Loucy (cell line): Measurements from ENCODE around the gene NKAIN2.
"Not testable (repeated sequence)": the region's sequence is repeated elsewhere in the genome, so short reads cannot be mapped to it uniquely, and the experiment has no call there.

ENCODE experiments used
- H2AFZ ChIP-seq: fragments of 200-600 bp; sonication (generic); 2 replicates; pipeline ENCODE4 v1.6.0; 2016; ENCODE audit warnings: antibody characterized with exemption, mild to moderate bottlenecking, low read length, moderate library complexity
- H3F3A ChIP-seq: fragments of 200-600 bp; 2 replicates; pipeline ENCODE4 v1.6.0; 2016; ENCODE audit warnings: antibody characterized with exemption, low read depth, mild to moderate bottlenecking
- H3K27me3 ChIP-seq: fragments of 200-600 bp; sonication (generic); 2 replicates; pipeline ENCODE4 v1.6.1; 2014; ENCODE audit warnings: low read length, mild to moderate bottlenecking; ENCODE audit not compliant: insufficient read depth, poor library complexity, severe bottlenecking
- H3K36me3 ChIP-seq: fragments of 200-600 bp; sonication (generic); 2 replicates; pipeline ENCODE4 v1.6.1; 2016; ENCODE audit warnings: low read length; ENCODE audit not compliant: insufficient read depth
- H3K4me1 ChIP-seq: fragments of 200-600 bp; sonication (generic); 2 replicates; pipeline ENCODE4 v1.5.1; 2014; ENCODE audit warnings: low read length, mild to moderate bottlenecking; ENCODE audit not compliant: insufficient read depth, poor library complexity, severe bottlenecking
- H3K4me2 ChIP-seq: fragments of 200-600 bp; sonication (generic); 2 replicates; pipeline ENCODE4 v1.6.0; 2014; ENCODE audit warnings: antibody characterized with exemption, low read length, low read depth, mild to moderate bottlenecking; ENCODE audit not compliant: poor library complexity, severe bottlenecking
- H3K4me3 ChIP-seq: fragments of 200-600 bp; sonication (generic); 2 replicates; pipeline ENCODE4 v1.5.1; 2014; ENCODE audit warnings: low read length, mild to moderate bottlenecking, mixed read lengths; ENCODE audit not compliant: poor library complexity, severe bottlenecking
- H3K79me2 ChIP-seq: fragments of 200-600 bp; sonication (generic); 2 replicates; pipeline ENCODE4 v1.6.1; 2014; ENCODE audit warnings: low read length; ENCODE audit not compliant: insufficient read depth
- H3K9ac ChIP-seq: fragments of 200-600 bp; sonication (generic); 2 replicates; pipeline ENCODE4 v1.6.0; 2014; ENCODE audit warnings: mild to moderate bottlenecking, low read depth, low read length, moderate library complexity; ENCODE audit not compliant: poor library complexity, severe bottlenecking
- H3K9me2 ChIP-seq: fragments of 200-600 bp; sonication (generic); replicated peaks from 2 replicates; pipeline ENCODE4 v1.6.1; 2016; ENCODE audit warnings: low read depth, low read length, mixed read lengths
- H3K9me3 ChIP-seq: fragments of 200-600 bp; sonication (generic); 2 replicates; pipeline ENCODE4 v1.6.1; 2014; ENCODE audit warnings: mild to moderate bottlenecking, antibody characterized with exemption, low read length, low read depth; ENCODE audit not compliant: insufficient read depth
- H4K20me1 ChIP-seq: fragments of 200-600 bp; sonication (generic); 2 replicates; pipeline ENCODE4 v1.6.0; 2014; ENCODE audit warnings: antibody characterized with exemption, low read length, mild to moderate bottlenecking; ENCODE audit not compliant: insufficient read depth, poor library complexity, severe bottlenecking
- CTCF ChIP-seq: fragments of 200-600 bp; sonication (generic); conservative IDR thresholded peaks from 2 replicates; pipeline ENCODE4 v1.5.1; 2014; ENCODE audit warnings: mild to moderate bottlenecking, antibody characterized with exemption, low read length
- EZH2phosphoT487 ChIP-seq: fragments of 200-600 bp; IDR thresholded peaks from 2 replicates; pipeline ENCODE4 v1.6.1; 2018; ENCODE audit warnings: antibody characterized with exemption, mild to moderate bottlenecking, moderate library complexity, borderline replicate concordance

NKAIN2 gene

GRCh38 chr6:124334359-124334758 lies 530.7 kb downstream of the NKAIN2 start:
- no peak overlapping the region for H3K4me3 ChIP-seq
- no peaks in the 10 kb centered on the region for H3F3A ChIP-seq
- no peak for TF ChIP-seq EZH2phosphoT487
- no peak for TF ChIP-seq CTCF
- no peaks in the 10 kb centered on the region for H3K27me3 ChIP-seq
- H3K9ac ChIP-seq = no peak overlapping the region
- H2AFZ ChIP-seq = no peak overlapping the region
- H3K79me2 ChIP-seq = no peaks in the 10 kb centered on the region
- H4K20me1 ChIP-seq = no peaks in the 10 kb centered on the region
- H3K4me1 ChIP-seq = no peaks in the 10 kb centered on the region
- no peaks in the 10 kb centered on the region for H3K36me3 ChIP-seq
- no peaks in the 10 kb centered on the region for H3K9me3 ChIP-seq
- no peak overlapping the region for H3K4me2 ChIP-seq
- no peaks in the 10 kb centered on the region for H3K9me2 ChIP-seq

GRCh38 chr6:124339610-124340334 lies 536.1 kb downstream of the NKAIN2 start:
- no peaks in the 10 kb centered on the region for H4K20me1 ChIP-seq
- no peaks in the 10 kb centered on the region for H3K27me3 ChIP-seq
- H2AFZ ChIP-seq = no peak overlapping the region
- no peaks in the 10 kb centered on the region for H3F3A ChIP-seq
- H3K36me3 ChIP-seq = no peaks in the 10 kb centered on the region
- no peak for TF ChIP-seq EZH2phosphoT487
- TF ChIP-seq CTCF = no peak
- no peak overlapping the region for H3K4me3 ChIP-seq
- H3K9me2 ChIP-seq = no peaks in the 10 kb centered on the region
- no peaks in the 10 kb centered on the region for H3K4me1 ChIP-seq
- no peak overlapping the region for H3K9ac ChIP-seq
- H3K4me2 ChIP-seq = no peak overlapping the region
- no peaks in the 10 kb centered on the region for H3K79me2 ChIP-seq
- no peaks in the 10 kb centered on the region for H3K9me3 ChIP-seq

GRCh38 chr6:124348339-124348738 lies 544.7 kb downstream of the NKAIN2 start:
- not testable (repeated sequence) for H2AFZ ChIP-seq, H3K9me3 ChIP-seq, H3K27me3 ChIP-seq, H3K9ac ChIP-seq, H3K4me2 ChIP-seq, H3K4me1 ChIP-seq, H3K4me3 ChIP-seq, H4K20me1 ChIP-seq, H3K36me3 ChIP-seq, H3K79me2 ChIP-seq, H3F3A ChIP-seq, H3K9me2 ChIP-seq

GRCh38 chr6:124355146-124355545 lies 551.5 kb downstream of the NKAIN2 start:
- H3K4me2 ChIP-seq = no peak overlapping the region
- H4K20me1 ChIP-seq = no peaks in the 10 kb centered on the region
- H3K27me3 ChIP-seq = no peaks in the 10 kb centered on the region
- TF ChIP-seq EZH2phosphoT487 (no peak), CTCF (no peak)
- H3K9me2 ChIP-seq = no peaks in the 10 kb centered on the region
- H3K9ac ChIP-seq = no peak overlapping the region
- no peaks in the 10 kb centered on the region for H3K36me3 ChIP-seq
- no peak overlapping the region for H2AFZ ChIP-seq
- H3F3A ChIP-seq = no peaks in the 10 kb centered on the region
- H3K4me1 ChIP-seq = no peaks in the 10 kb centered on the region
- H3K9me3 ChIP-seq = no peaks in the 10 kb centered on the region
- no peaks in the 10 kb centered on the region for H3K79me2 ChIP-seq
- no peak overlapping the region for H3K4me3 ChIP-seq
